HepG2 (cell line): ENCODE data around the gene NEXMIF. TPM values are rescaled to one million over a fixed set of nuclear protein-coding genes. Genes with fewer than 3 reads are reported as not detected.

Experiments
- ATAC-seq: fragments of 200-7000 bp; cut with Tn5 transposase; 3 replicates; pipeline ENCODE4 v1.9.1; 2020; ENCODE audit warnings: mild to moderate bottlenecking, moderate library complexity
- BruUV-seq: library from RNA; stranded (reverse); fragments of 400-500 nt; replicated peaks from 2 replicates; lab custom pipeline; 2021; lab: Mats Ljungman, UMichigan
- CTCF ChIA-PET: fragments of 300-600 bp; formaldehyde crosslinking; extraction: SDS; loops from one replicate; lab custom pipeline; 2021; ENCODE audit warnings: low total read pairs, inconsistent platforms, low intra/inter-chr PET ratio; lab: Yijun Ruan, JAX
- POLR2A ChIA-PET: fragments of 350-600 bp; sonication (Branson Sonifier 250); formaldehyde crosslinking; loops from one replicate; lab custom pipeline; 2020; ENCODE audit warnings: antibody characterized with exemption, inconsistent platforms; lab: Yijun Ruan, JAX
- DNase-seq: peaks from one replicate; pipeline ENCODE4 v3.0.0-alpha.2; 2015; ENCODE audit warnings: low spot score
- FAIRE-seq: peaks from 3 replicates; lab custom pipeline; 2011; peaks lifted over from hg19 to GRCh38; lab: Jason Lieb, UNC
- H2AFZ ChIP-seq: one replicate; pipeline ENCODE4 v1.6.1; 2011; ENCODE audit warnings: low read length, inconsistent platforms
- H3K27ac ChIP-seq: fragments of 300-600 bp; 3 replicates; pipeline ENCODE4 v1.8.0; 2011; ENCODE audit warnings: mixed run types, mild to moderate bottlenecking, mixed read lengths, low read length, inconsistent platforms; ENCODE audit not compliant: insufficient read depth; ENCODE audit errors: extremely low read length
- H3K27me3 ChIP-seq, 2 experiments: fragments of 200-600 bp in 1 of 2; 2 replicates in 1 of 2; 3 replicates in 1 of 2; pipeline versions ENCODE4 v1.6.0 to v1.8.0; 2011; ENCODE audit warnings: low read length in 2 of 2, mild to moderate bottlenecking in 2 of 2, moderate library complexity in 2 of 2, inconsistent platforms in 1 of 2; ENCODE audit not compliant: insufficient read depth in 2 of 2, control insufficient read depth in 1 of 2
- H3K36me3 ChIP-seq, 2 experiments: fragments of 200-600 bp in 1 of 2; replicated peaks in 1 of 2; 2 replicates in 1 of 2; 3 replicates in 1 of 2; pipeline versions ENCODE4 v1.5.1 to v1.8.0; 2011; ENCODE audit warnings: low read length in 2 of 2, inconsistent platforms in 1 of 2; ENCODE audit not compliant: insufficient read depth in 2 of 2, control insufficient read depth in 1 of 2
- H3K4me1 ChIP-seq: 2 replicates; pipeline ENCODE4 v1.5.1; 2012; ENCODE audit warnings: low read length, inconsistent platforms; ENCODE audit not compliant: insufficient read depth
- H3K4me2 ChIP-seq: 2 replicates; pipeline ENCODE4 v1.6.0; 2011; ENCODE audit warnings: low read depth, low read length, inconsistent platforms
- H3K4me3 ChIP-seq, 3 experiments: fragments of 200-600 bp in 1 of 3; sonication (generic), shearing (Covaris generic) in 1 of 3; replicated peaks in 1 of 3; 2 replicates each; pipeline ENCODE4 v1.5.1; 2011 to 2016; ENCODE audit warnings: low read length in 3 of 3, inconsistent platforms in 2 of 3, low read depth in 2 of 3, mild to moderate bottlenecking in 2 of 3, control low read depth in 1 of 3, mixed read lengths in 1 of 3; ENCODE audit not compliant: insufficient read depth in 1 of 3
- H3K79me2 ChIP-seq: one replicate; pipeline ENCODE4 v1.6.1; 2011; ENCODE audit warnings: low read length, inconsistent platforms; ENCODE audit not compliant: insufficient read depth
- H3K9ac ChIP-seq: 2 replicates; pipeline ENCODE4 v1.6.0; 2011; ENCODE audit warnings: mild to moderate bottlenecking, low read depth, low read length, inconsistent platforms; ENCODE audit not compliant: insufficient read depth
- H3K9me3 ChIP-seq: 2 replicates; pipeline ENCODE4 v1.5.1; 2012; ENCODE audit warnings: mild to moderate bottlenecking, low read length
- H4K20me1 ChIP-seq: 2 replicates; pipeline ENCODE4 v1.6.0; 2011; ENCODE audit warnings: inconsistent platforms, mild to moderate bottlenecking, low read length, moderate library complexity; ENCODE audit not compliant: insufficient read depth
- AHR ChIP-seq: IDR thresholded peaks from 2 replicates; pipeline ENCODE4 v1.6.1; 2018; ENCODE audit warnings: missing genetic modification reagents, missing compliant biosample characterization
- BORCS8-MEF2B ChIP-seq: sonication (generic); formaldehyde crosslinking; IDR thresholded peaks from 2 replicates; pipeline ENCODE4 v1.8.0; 2022; ENCODE audit warnings: mild to moderate bottlenecking, missing genetic modification reagents
- CENPX ChIP-seq: sonication (generic); formaldehyde crosslinking; IDR thresholded peaks from 2 replicates; pipeline ENCODE4 v1.9.0; 2021; ENCODE audit warnings: mild to moderate bottlenecking, missing genetic modification reagents, moderate library complexity
- CSRNP2 ChIP-seq: sonication (generic); formaldehyde crosslinking; conservative IDR thresholded peaks from 2 replicates; pipeline ENCODE4 v1.8.0; 2022; ENCODE audit warnings: low read depth, missing genetic modification reagents
- ELF4 ChIP-seq: sonication (generic); formaldehyde crosslinking; IDR thresholded peaks from 2 replicates; pipeline ENCODE4 v1.5.0; 2020; ENCODE audit warnings: missing genetic modification reagents, mild to moderate bottlenecking, moderate library complexity, borderline replicate concordance
- GPN1 ChIP-seq: sonication (generic); formaldehyde crosslinking; IDR thresholded peaks from 2 replicates; pipeline ENCODE4 v1.5.1; 2020; ENCODE audit warnings: missing genetic modification reagents, borderline replicate concordance
- JUND ChIP-seq: sonication (generic); formaldehyde crosslinking; IDR thresholded peaks from 2 replicates; pipeline ENCODE4 v1.8.0; 2022; ENCODE audit warnings: mild to moderate bottlenecking, missing genetic modification reagents
- KMT2A ChIP-seq: sonication (generic); formaldehyde crosslinking; IDR thresholded peaks from 2 replicates; pipeline ENCODE4 v1.4.0; 2020; ENCODE audit warnings: missing genetic modification reagents
- RFXANK ChIP-seq: IDR thresholded peaks from 2 replicates; pipeline ENCODE4 v1.6.1; 2016
- SAFB2 ChIP-seq: sonication (generic); formaldehyde crosslinking; IDR thresholded peaks from 2 replicates; pipeline ENCODE4 v1.5.1; 2020; ENCODE audit warnings: missing genetic modification reagents, low read depth, mild to moderate bottlenecking, borderline replicate concordance
- SNAPC2 ChIP-seq: sonication (generic); formaldehyde crosslinking; IDR thresholded peaks from 2 replicates; pipeline ENCODE4 v1.8.1; 2022; ENCODE audit warnings: mild to moderate bottlenecking, missing genetic modification reagents
- SRY ChIP-seq: sonication (generic); formaldehyde crosslinking; IDR thresholded peaks from 2 replicates; pipeline ENCODE4 v1.8.0; 2022; ENCODE audit warnings: mild to moderate bottlenecking, missing genetic modification reagents
- ZFP82 ChIP-seq: sonication (generic); formaldehyde crosslinking; IDR thresholded peaks from 2 replicates; pipeline ENCODE4 v1.5.1; 2020; ENCODE audit warnings: mild to moderate bottlenecking, missing genetic modification reagents, borderline replicate concordance
- ZKSCAN1 ChIP-seq: fragments of 150-350 bp; IDR thresholded peaks from 2 replicates; pipeline ENCODE4 v1.6.1; 2014; ENCODE audit warnings: low read length
- ZNF335 ChIP-seq: sonication (generic); formaldehyde crosslinking; IDR thresholded peaks from 2 replicates; pipeline ENCODE4 v1.4.0; 2020; ENCODE audit warnings: missing genetic modification reagents
- ZNF501 ChIP-seq: sonication (generic); formaldehyde crosslinking; IDR thresholded peaks from 2 replicates; pipeline ENCODE4 v1.5.1; 2020; ENCODE audit warnings: mild to moderate bottlenecking, moderate library complexity, missing genetic modification reagents
- ZNF713 ChIP-seq: sonication (generic); formaldehyde crosslinking; IDR thresholded peaks from 2 replicates; pipeline ENCODE4 v1.4.0; 2020; ENCODE audit warnings: mild to moderate bottlenecking, missing genetic modification reagents
- ZNF740 ChIP-seq: sonication (generic); formaldehyde crosslinking; IDR thresholded peaks from 2 replicates; pipeline ENCODE4 v1.4.0; 2020; ENCODE audit warnings: missing genetic modification reagents
- ZNF747 ChIP-seq: sonication (generic); formaldehyde crosslinking; IDR thresholded peaks from 2 replicates; pipeline ENCODE4 v1.8.1; 2023; ENCODE audit warnings: missing genetic modification reagents, mild to moderate bottlenecking, borderline replicate concordance
- ZNF816 ChIP-seq: sonication (generic); formaldehyde crosslinking; IDR thresholded peaks from 2 replicates; pipeline ENCODE4 v1.8.0; 2022; ENCODE audit warnings: missing genetic modification reagents, mild to moderate bottlenecking, borderline replicate concordance
- WGBS: methylation state at CpG from one replicate; pipeline ENCODE4 v1.1.6; 2017; ENCODE audit warnings: low lambda C conversion rate; 5-methylcytosine and 5-hydroxymethylcytosine counted together
- in situ Hi-C: cut with HindIII; loops from 2 replicates; pipeline ENCODE4 v1.10.0; 2017; ENCODE audit warnings: low pct_unique_long_range_greater_than_20kb; ENCODE audit not compliant: extremely low pct_ligation_motif_present
- intact Hi-C: fragments of 100-400 bp; cut with micrococcal nuclease; formaldehyde crosslinking; loops from one replicate; pipeline ENCODE4 v1.10.0; 2022; ENCODE audit not compliant: unreplicated experiment
- polyA plus RNA-seq, 8 experiments: library from polyadenylated mRNA; depleted of rRNA in 3 of 8; stranded (reverse) in 7 of 8; unstranded in 1 of 8; fragments of >200 nt; fragmentation: Illumina TruSeq in 4 of 8; extraction: Trizol in 4 of 8; gene quantifications; 2 replicates each; pipeline versions ENCODE4 v1.2.1 to v1.2.3, GENCODE V29; 2011 to 2016; ENCODE audit warnings: low read depth in 4 of 8, missing spikeins in 1 of 8, mixed read lengths in 1 of 8; ENCODE audit not compliant: insufficient read depth in 1 of 8
- total RNA-seq, 5 experiments: library from RNA; depleted of rRNA; stranded (reverse); fragments of >200 nt; fragmentation: Illumina TruSeq; extraction: Trizol; gene quantifications; 2 replicates each; pipeline ENCODE4 v1.2.3, GENCODE V29; 2016; ENCODE audit warnings: low read depth in 1 of 5

Gene NEXMIF
- total and polyA plus RNA-seq, 2 of the 13 experiments (the other 11 are each of a cell fraction or from before 2014, with no cell fraction given) = under 0.01 TPM; not detected in 1

DNA sequence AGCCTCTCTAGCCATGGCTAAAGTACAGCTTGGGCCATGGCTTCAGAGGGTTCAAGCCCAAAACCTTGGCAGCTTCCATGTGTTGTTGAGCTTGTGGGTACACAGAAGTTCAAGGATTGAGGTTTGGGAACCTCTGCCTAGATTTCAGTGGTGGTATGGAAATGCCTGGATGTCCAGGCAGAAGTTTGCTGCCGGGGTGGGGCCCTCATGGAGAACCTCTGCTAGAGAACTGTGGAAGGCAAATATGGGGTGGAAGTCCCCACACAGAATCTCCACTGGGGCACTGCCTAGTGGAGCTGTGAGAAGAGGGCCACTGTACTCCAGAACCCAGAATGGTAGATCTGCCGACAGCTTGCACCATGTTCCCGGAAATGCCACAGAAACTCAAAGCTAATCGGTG lies 59.5 kb downstream of the NEXMIF start:
- Histone ChIP-seq H3K4me2 (no peak overlapping the region), H3K9ac (no peak overlapping the region), H4K20me1 (no peaks in the 10 kb centered on the region), H3K27ac (no peak overlapping the region), H3K9me3 (peaks cover 16% of the 10 kb centered on the region), H3K4me1 (no peaks in the 10 kb centered on the region), H3K79me2 (no peaks in the 10 kb centered on the region), H3K4me3 (no peak overlapping the region), H3K36me3 (no peaks in the 10 kb centered on the region), H3K27me3 (no peaks in the 10 kb centered on the region), H2AFZ (no peak overlapping the region)
- no peak for TF ChIP-seq JUND (CRISPR knock-in tag)
- TF ChIP-seq ZNF501 (CRISPR knock-in tag) = no peak
- no peak for TF ChIP-seq RFXANK (CRISPR knock-in tag)
- no peak for TF ChIP-seq ZNF740 (CRISPR knock-in tag)
- no peak for TF ChIP-seq ZNF816 (CRISPR knock-in tag)
- no peak for TF ChIP-seq SAFB2
- TF ChIP-seq ZKSCAN1 = no peak
- no peak for TF ChIP-seq CENPX (CRISPR knock-in tag)
- no peak for TF ChIP-seq SNAPC2 (CRISPR knock-in tag)
- no peak for TF ChIP-seq ZNF747 (CRISPR knock-in tag)
- no peak for TF ChIP-seq GPN1
- no peak for TF ChIP-seq ELF4 (CRISPR knock-in tag)
- TF ChIP-seq CSRNP2 = no peak
- TF ChIP-seq ZNF335 = no peak
- no peak for TF ChIP-seq AHR
- no peak for TF ChIP-seq ZNF713 (CRISPR knock-in tag)
- TF ChIP-seq SRY (CRISPR knock-in tag) = no peak
- TF ChIP-seq KMT2A (CRISPR knock-in tag) = no peak
- no peak for TF ChIP-seq ZFP82 (CRISPR knock-in tag)
- no peak for TF ChIP-seq BORCS8-MEF2B (CRISPR knock-in tag)
- POLR2A ChIA-PET = no interaction called here
- in situ Hi-C loops (no loop called here), intact Hi-C loops (no loop called here)
- no TSS peak for BruUV-seq
- ATAC-seq = no peak
- FAIRE-seq = no peak
- CTCF ChIA-PET = no interaction called here
- WGBS = no CpG with 5 or more reads among the region's 4 CpGs
- no peak for DNase-seq
